Right lobe of liver (tissue), 6 donors: ENCODE measurements around the gene RRAGD. TPM values are rescaled to one million over a fixed set of nuclear protein-coding genes. Genes with fewer than 3 reads are reported as not detected.

Experiments
- ATAC-seq, 4 donors: fragments of 200-7000 bp; cut with Tn5 transposase; one replicate each; pipeline ENCODE4 v1.9.1; 2020; ENCODE audit warnings: mild to moderate bottlenecking in 4 of 4, moderate library complexity in 4 of 4
- DNase-seq, 3 donors: peaks; one replicate each; pipeline ENCODE4 v3.0.0-alpha.2; 2020
- H3K27ac ChIP-seq, 3 donors: fragments of 200-600 bp; one replicate each; pipeline ENCODE4 v1.8.0; 2022
- H3K27me3 ChIP-seq, 2 donors: fragments of 200-600 bp; one replicate each; pipeline ENCODE4 v1.8.0; 2022
- H3K36me3 ChIP-seq, 4 donors: fragments of 200-600 bp; sonication (generic) in 1 of 4; one replicate each; pipeline versions ENCODE4 v1.5.1 to v1.8.0; 2017 to 2022; ENCODE audit warnings: control low read depth in 1 of 4
- H3K4me1 ChIP-seq, 4 donors: fragments of 200-600 bp; sonication (generic) in 1 of 4; one replicate each; pipeline versions ENCODE4 v1.5.1 to v1.8.0; 2017 to 2022; ENCODE audit warnings: control low read depth in 1 of 4
- H3K4me3 ChIP-seq, 3 donors: fragments of 200-600 bp; one replicate each; pipeline ENCODE4 v1.8.0; 2022
- H3K9me3 ChIP-seq, 4 donors: fragments of 200-600 bp; sonication (generic) in 1 of 4; one replicate each; pipeline versions ENCODE4 v1.5.1 to v1.8.0; 2017 to 2022; ENCODE audit warnings: control low read depth in 1 of 4
- POLR2A ChIP-seq: fragments of 450-650 bp; IDR thresholded peaks from one replicate; pipeline ENCODE4 v1.6.1; 2017; ENCODE audit warnings: antibody characterized with exemption, mild to moderate bottlenecking
- WGBS: methylation state at CpG from one replicate; pipeline ENCODE4 v1.1.6; 2018; ENCODE audit warnings: low coverage, low lambda C conversion rate; ENCODE audit not compliant: insufficient coverage; ENCODE audit errors: missing lambda C conversion rate; 5-methylcytosine and 5-hydroxymethylcytosine counted together
- intact Hi-C, 2 donors: fragments of 100-400 bp; cut with DNase I; formaldehyde crosslinking; loops; one replicate each; pipeline versions ENCODE4 v1.11.2 to v1.14.1; 2022
- long read RNA-seq: library from polyadenylated mRNA; unstranded; transcript quantifications from one replicate; pipeline ENCODE4 v2.0.0, GENCODE V29; 2019
- total RNA-seq, 6 experiments: library from RNA; depleted of rRNA in 2 of 6; stranded (reverse); fragments of >200 nt in 2 of 6; fragmentation: NEBNext Ultra II Directional in 3 of 6; extraction: Animal tissue kit (Norgen Biotek cat#: 25700) in 3 of 6; gene quantifications; one replicate each; pipeline versions ENCODE4 v1.1.0 to v1.2.4, GENCODE V29; 2016 to 2023
- TF ChIP-seq, protein P1 (sequence below), 4 donors: fragments of 200-600 bp in 3 of 4; fragments of 450-650 bp in 1 of 4; IDR thresholded peaks; one replicate each; pipeline versions ENCODE4 v1.5.1 to v1.8.0; 2016 to 2022; ENCODE audit warnings: antibody characterized with exemption in 4 of 4, mild to moderate bottlenecking in 2 of 4
- donor health status: DM: no; HTN: yes; CAD: no.
- donor health status: DM: no; HTN: no; CAD: no.
- donor health status: DM: no; HTN: no; CAD: no.
- donor health status: DM: no; HTN: yes; CAD: no.
- donor health status: DM: no; HTN: yes; CAD: no.

Gene RRAGD, protein sequence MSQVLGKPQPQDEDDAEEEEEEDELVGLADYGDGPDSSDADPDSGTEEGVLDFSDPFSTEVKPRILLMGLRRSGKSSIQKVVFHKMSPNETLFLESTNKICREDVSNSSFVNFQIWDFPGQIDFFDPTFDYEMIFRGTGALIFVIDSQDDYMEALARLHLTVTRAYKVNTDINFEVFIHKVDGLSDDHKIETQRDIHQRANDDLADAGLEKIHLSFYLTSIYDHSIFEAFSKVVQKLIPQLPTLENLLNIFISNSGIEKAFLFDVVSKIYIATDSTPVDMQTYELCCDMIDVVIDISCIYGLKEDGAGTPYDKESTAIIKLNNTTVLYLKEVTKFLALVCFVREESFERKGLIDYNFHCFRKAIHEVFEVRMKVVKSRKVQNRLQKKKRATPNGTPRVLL
- 10 to 100 TPM in 4 of 6 experiments, 1 to 10 TPM in 2; 7.1 to 18.7 (median 12.2) TPM for total RNA-seq
- long read RNA-seq, result 0 reads

DNA sequence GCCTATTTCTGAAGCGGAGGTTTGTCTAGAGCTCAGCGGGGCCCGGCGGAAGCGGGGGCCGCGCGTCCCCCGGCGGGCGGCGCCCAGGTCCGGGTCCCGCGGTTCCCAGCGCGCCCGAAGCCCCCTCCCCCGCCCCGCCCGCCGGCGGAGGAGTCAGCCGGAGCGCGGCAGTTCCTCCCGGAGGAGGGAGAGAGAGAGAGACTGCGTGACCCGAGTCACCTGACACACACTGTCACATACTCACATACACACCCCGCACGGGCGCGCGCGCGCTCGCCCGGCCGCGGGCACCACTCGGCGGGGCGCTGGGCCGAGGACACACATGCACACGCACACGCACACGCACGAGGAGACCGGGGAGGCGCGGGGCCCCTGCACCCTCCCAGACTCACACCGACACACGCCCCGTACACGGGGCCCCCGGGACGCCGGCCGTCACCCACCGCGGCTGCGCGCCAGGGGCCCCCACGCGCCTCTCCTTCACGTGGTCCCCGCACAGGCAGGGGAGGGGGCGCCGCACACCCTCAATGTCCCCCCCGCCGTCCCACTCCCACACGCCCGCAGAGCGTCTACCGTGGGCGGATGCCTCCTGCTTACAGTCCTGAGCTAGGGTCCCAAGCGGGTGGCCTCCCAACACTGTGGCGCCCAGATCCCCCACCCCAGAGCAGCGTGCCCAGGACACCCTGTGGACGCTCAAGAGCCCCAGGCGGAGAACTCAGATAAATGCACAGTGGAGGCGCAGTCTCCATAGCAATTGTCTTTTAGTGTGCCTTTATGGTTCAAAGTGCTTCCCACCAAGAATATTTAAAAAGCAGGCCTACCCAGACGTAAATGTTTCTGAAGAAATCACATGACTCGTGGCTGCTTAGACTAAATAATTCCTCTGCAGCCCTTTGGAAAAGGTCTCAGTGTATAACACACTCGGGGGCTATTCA, at the start of gene RRAGD:
Gene RRAGD, minus strand, starts transcription at position 203 of the 935 bp plus-strand sequence. CDS start 280 bp downstream, outside the sequence.
- peak within 1 kb of the TSS; percentile 47 to 70 (median 55) for H3K27ac ChIP-seq
- peak within 1 kb of the TSS; percentile 70 to 90 (median 76) for H3K4me3 ChIP-seq
- intact Hi-C loops, result no loop called here
- no peaks in the 10 kb centered on the region for H3K36me3 ChIP-seq
- DNase-seq, result peak; percentile 83 to 90 (median 84)
- ATAC-seq, result peak; percentile 89 to 93 (median 92)
- no peaks in the 10 kb centered on the region for H3K27me3 ChIP-seq
- 4% methylated on average over 7 of the region's 85 CpGs for WGBS
- peaks cover 0 to 8% (median 0%) of the 10 kb centered on the region in 4 donors for H3K4me1 ChIP-seq
- no peaks in the 10 kb centered on the region for H3K9me3 ChIP-seq
- TF ChIP-seq, protein P1, sequence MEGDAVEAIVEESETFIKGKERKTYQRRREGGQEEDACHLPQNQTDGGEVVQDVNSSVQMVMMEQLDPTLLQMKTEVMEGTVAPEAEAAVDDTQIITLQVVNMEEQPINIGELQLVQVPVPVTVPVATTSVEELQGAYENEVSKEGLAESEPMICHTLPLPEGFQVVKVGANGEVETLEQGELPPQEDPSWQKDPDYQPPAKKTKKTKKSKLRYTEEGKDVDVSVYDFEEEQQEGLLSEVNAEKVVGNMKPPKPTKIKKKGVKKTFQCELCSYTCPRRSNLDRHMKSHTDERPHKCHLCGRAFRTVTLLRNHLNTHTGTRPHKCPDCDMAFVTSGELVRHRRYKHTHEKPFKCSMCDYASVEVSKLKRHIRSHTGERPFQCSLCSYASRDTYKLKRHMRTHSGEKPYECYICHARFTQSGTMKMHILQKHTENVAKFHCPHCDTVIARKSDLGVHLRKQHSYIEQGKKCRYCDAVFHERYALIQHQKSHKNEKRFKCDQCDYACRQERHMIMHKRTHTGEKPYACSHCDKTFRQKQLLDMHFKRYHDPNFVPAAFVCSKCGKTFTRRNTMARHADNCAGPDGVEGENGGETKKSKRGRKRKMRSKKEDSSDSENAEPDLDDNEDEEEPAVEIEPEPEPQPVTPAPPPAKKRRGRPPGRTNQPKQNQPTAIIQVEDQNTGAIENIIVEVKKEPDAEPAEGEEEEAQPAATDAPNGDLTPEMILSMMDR (IDR thresholded peaks at IDR 0.05), result no peak
- TF ChIP-seq POLR2A, result peak; percentile 51

DNA sequence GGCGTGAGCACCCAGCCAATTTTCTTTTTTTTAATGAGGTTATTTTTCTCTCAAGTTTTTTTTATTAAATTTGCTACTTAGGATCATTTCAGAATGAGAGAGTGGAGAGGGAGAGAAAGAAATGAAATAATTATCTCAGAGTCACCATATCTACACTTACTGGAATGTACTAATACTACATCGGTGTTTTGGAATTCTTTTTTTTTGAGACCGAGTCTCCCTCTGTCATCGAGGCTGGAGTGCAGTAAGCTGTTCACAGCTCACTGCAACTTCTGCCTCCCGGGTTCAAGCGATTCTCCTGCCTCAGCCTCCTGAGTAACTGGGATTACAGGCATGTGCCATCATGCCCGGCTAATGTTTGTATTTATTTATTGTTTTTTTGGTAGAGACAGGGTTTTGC, 48.6 kb upstream of the RRAGD start:
- Histone ChIP-seq H3K27ac (no peak overlapping the region), H3K9me3 (no peaks in the 10 kb centered on the region), H3K4me1 (no peaks in the 10 kb centered on the region), H3K36me3 (no peaks in the 10 kb centered on the region), H3K4me3 (no peak overlapping the region), H3K27me3 (no peaks in the 10 kb centered on the region)
- DNase-seq (no peak), ATAC-seq (no peak)
- TF ChIP-seq, protein P1 (IDR thresholded peaks at IDR 0.05), result no peak
- TF ChIP-seq POLR2A, result no peak
- intact Hi-C loops, result no loop called here
- WGBS, result 72% methylated on average over 7 of the region's 7 CpGs

DNA sequence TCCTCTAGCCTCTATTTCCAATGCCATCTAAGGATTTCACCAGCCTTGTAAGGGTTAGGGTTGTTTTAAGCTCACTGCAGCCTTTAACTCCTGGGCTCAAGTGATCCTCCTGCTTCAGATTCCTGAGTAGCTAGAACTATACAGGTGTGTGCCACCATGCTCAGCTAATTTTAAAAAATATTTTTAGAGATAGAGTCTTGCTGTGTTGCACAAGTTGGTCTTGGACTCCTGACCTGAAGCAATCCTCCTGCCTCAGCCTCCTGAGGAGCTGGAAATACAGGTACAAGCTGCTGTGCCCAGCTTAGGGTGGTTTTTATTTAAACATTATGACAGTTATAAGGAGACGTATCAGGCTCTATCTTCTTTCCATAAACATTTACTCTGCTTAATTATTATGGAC, 47.4 kb upstream of the RRAGD start:
- no peak overlapping the region for H3K27ac ChIP-seq
- TF ChIP-seq, protein P1 (IDR thresholded peaks at IDR 0.05), result no peak
- TF ChIP-seq POLR2A, result no peak
- 94% methylated on average over 1 of the region's 1 CpG for WGBS
- ATAC-seq, result no peak
- H3K9me3 ChIP-seq, result no peaks in the 10 kb centered on the region
- intact Hi-C loops, result no loop called here
- H3K27me3 ChIP-seq, result no peaks in the 10 kb centered on the region
- H3K36me3 ChIP-seq, result no peaks in the 10 kb centered on the region
- no peak for DNase-seq
- no peaks in the 10 kb centered on the region for H3K4me1 ChIP-seq
- no peak overlapping the region for H3K4me3 ChIP-seq

DNA sequence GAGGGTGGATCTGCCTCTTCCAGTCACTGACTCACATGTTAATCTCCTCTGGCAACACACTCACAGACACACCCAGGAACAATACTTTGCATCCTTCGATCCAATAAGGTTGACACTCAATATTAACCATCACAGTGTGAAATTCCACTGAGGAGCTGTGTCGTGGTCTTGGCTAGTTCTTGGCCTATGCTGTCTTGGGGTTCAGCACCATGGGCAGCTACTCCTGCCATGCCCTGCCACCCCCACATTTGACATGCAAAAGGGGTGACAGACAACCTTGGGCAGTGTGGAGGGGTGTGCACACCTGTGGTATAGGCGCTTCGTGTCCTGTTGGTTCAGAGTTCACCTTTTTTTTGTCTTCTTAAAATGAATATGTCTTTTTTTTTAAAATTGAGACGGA, 46.6 kb upstream of the RRAGD start:
- DNase-seq, result no peak
- no peak for ATAC-seq
- no peak for TF ChIP-seq POLR2A
- TF ChIP-seq, protein P1 (IDR thresholded peaks at IDR 0.05), result no peak
- no peaks in the 10 kb centered on the region for H3K27me3 ChIP-seq
- H3K36me3 ChIP-seq, result no peaks in the 10 kb centered on the region
- intact Hi-C loops, result no loop called here
- H3K4me3 ChIP-seq, result no peak overlapping the region
- 90% methylated on average over 3 of the region's 5 CpGs for WGBS
- H3K4me1 ChIP-seq, result no peaks in the 10 kb centered on the region
- H3K27ac ChIP-seq, result no peak overlapping the region
- H3K9me3 ChIP-seq, result no peaks in the 10 kb centered on the region
